Cerebellar cortex (tissue), 1 donor: Measurements from ENCODE around the gene CPAMD8.
"Not testable (repeated sequence)": the region's sequence is repeated elsewhere in the genome, so short reads cannot be mapped to it uniquely, and the experiment has no call there.

Experiments used
- DNase-seq: peaks from one replicate; pipeline ENCODE4 v3.0.0-alpha.2; 2015; ENCODE audit warnings: low spot score

Gene CPAMD8

DNA sequence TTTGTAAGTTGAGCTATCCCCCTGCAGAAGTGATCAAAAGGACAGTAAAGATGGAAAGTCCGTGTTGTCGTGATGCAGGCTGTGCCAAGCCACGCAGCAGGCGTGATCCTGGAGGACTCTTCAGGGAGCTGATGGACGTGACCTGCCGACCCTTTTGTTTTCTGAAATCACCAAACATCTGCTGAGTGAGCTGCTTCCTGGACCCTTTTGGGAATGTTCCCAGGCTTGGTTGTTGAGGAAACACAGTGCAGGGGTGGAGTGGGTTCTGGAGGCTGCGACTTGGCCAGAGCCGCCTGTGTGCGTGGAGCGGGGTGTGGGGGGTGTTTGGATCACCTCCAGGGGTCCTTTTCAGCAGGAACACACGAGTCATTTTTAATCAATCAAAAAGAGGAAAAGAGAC lies 15.4 kb upstream of the CPAMD8 start:
- no peak for DNase-seq

DNA sequence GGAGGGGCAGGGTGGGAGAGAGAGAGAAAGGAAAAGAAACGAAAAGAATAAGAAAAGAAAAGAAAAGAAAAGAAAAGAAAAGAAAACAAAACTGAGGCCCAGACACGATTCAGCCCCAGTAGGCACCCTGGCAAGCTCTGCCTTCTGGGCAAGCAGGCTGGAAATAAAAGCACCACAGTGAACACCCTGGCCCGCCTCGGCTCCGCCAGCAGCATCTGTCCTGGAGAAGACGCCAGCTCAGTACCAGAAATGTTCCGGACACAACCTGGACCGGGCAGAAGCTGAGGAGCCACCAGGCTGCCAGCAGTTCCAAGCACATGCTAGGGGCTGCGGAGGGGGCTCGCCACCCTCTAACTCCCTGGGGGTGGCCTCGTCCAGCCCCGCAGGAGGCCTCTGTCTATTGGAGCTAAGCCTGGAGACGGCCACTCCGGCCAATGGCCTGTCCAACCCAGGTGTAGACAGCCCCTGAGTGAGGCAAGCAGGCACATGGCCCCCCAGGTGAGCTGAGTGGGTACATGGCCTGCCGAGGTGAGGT lies 11.4 kb upstream of the CPAMD8 start:
- DNase-seq, result no peak

- DNase-seq, result no peak
These were observed 10.6 kb upstream of the CPAMD8 start for GRCh38 chr19:17037184-17037583.

- no peak for DNase-seq
These were observed 10.0 kb upstream of the CPAMD8 start for GRCh38 chr19:17036640-17037039.

- DNase-seq, result no peak
These were observed 9.3 kb upstream of the CPAMD8 start for GRCh38 chr19:17035842-17036424.

- no peak for DNase-seq
These were observed 5.1 kb upstream of the CPAMD8 start for GRCh38 chr19:17031741-17032140.

DNA sequence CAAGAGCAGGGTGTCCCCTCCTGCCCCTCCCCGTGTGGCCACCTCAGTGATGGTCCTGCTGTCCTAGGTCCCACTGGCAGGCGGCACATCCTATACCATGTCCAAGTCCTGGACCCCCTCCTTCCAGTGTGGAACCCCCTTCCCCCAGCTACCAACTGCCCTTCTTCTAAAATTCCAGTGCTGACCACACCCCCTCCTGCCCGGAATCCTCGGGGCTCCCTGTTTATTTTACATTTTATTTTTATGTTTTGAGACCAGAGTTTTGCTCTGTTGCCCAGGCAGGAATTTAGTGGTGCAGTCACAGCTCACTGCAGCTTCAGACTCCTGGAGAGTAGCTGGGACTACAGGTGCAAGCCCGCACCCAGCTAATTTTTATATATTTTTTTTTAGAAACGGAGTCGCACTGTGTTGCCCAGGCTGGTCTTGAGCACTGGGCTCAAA lies 945 bp upstream of the CPAMD8 start:
- no peak for DNase-seq

GRCh38 chr19:17025991-17026658 lies 485 bp downstream of the CPAMD8 start:
- DNase-seq, result peak; percentile 25

DNA sequence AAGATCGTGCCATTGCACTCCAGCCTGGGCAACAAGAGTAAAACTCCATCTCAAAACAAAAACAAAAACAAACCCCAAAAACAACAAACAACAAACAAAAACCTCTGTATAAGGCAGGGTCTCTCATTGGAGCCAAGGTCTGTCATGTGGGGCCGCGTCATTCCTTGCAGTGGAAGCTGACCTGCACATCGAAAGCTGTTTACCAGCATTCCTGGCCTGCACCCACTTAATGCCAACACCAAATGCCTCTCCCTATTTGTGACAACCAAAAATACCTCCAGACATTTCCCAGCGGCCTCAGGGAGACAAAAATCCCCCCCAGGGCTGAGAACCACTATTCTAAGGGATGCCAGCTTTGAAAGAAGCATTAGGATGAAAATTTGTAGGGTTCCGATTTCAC lies 1.2 kb downstream of the CPAMD8 start:
- no peak for DNase-seq

- DNase-seq, result not testable (repeated sequence)
These were observed 1.7 kb downstream of the CPAMD8 start for GRCh38 chr19:17024941-17025340.

DNA sequence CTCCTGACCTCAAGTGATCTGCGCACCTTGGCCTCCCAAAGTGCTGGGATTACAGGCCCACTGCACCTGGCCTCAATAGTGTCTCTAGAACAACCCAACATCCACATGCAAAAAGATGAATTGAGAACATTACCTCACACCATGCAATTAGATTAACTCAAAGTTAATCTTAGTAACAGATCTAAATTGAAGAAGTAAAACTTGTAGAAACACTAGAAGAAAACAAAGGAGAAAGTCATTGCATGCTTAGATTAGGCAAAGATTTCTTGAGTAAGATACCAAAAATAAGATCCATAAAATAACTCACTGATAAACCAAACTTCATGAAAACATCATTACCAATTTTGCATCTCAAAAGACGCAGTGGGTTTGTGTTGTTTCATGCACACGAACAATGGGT lies 2.8 kb downstream of the CPAMD8 start:
- DNase-seq, result no peak

GRCh38 chr19:17022738-17023137 lies 3.9 kb downstream of the CPAMD8 start:
- DNase-seq, result no peak

- DNase-seq, result no peak
These were observed 4.6 kb downstream of the CPAMD8 start for GRCh38 chr19:17021793-17022590.

GRCh38 chr19:17021328-17021727 lies 5.3 kb downstream of the CPAMD8 start:
- no peak for DNase-seq

DNA sequence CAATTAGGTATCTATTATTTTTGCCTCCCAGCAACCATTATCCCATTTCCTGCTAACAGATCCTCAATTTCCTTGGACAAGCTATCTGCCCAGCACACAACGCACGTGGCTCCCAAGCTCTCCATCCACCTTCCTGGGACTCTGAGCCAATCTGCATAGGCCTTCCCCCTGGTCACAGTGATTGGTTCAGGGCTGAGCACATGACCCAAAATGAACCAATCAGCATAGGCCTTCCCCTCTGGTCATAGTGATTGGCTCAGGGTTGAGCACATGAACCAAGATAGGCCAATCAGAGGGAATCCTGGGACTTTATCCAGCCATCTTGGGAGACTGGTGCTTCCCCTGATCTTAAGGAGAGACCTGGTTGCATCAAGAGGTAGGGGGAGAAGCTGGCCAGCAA lies 5.8 kb downstream of the CPAMD8 start:
- peak; percentile 22 for DNase-seq

DNA sequence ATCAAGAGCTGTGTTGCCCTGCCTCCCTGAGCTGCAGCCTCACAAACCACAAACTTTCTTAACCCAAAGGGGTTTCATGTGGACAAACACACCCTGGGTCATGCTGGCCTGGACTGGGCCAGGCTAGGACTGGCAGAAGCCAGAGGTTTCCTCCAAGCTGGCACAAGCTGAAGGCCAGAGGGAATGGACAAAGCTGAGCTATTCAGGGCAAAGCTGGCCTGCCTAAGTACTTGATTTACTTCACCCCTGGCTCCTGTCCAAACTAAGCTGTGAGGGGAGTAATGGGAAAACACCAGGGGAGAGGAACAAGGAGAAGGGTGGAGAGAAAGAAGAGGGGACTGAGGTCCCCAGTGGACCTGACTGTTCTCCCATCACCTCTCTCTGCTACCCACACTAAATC lies 6.2 kb downstream of the CPAMD8 start:
- no peak for DNase-seq

- not testable (repeated sequence) for DNase-seq
These were observed 12.3 kb downstream of the CPAMD8 start for GRCh38 chr19:17014212-17014861.

DNA sequence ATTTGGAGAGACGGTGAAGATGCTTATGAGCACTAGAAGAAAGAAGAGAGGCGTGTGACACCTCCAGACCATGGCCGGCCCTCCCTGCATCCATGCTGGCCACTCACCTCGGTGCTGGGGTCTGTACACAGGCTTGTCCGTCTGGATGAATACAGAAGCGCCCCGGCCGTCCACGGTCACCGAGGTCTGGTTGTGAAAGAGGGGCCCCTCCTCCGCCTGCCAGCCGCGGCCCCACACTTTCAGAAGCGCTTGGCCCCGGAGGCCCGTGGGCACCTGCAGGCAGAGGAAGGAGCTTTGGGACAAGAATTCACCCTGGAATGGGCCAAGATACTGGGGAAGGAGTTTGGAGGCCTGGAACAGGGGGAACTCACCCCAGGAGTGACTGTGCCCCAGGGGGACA lies 15.1 kb downstream of the CPAMD8 start:
- DNase-seq, result no peak

DNA sequence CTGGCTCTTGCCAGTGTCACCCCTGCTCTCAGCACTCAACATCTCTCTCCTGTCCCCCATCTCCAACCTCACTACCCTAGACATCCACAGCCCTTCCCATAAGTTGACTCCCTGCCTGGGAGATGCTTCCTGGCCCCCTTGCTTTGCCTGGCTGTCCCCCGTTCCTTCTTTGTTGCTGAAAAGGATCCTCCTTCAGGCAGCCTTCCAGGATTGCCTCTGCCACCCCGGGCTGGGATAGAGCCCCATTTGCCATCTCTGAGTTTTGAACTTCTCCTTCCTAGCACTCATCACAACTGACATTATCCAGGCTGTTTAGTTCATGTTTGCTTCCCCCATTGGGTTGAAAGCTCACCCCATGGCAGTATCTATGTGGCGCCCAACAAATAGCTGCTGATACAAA lies 20.0 kb downstream of the CPAMD8 start:
- DNase-seq, result no peak

DNA sequence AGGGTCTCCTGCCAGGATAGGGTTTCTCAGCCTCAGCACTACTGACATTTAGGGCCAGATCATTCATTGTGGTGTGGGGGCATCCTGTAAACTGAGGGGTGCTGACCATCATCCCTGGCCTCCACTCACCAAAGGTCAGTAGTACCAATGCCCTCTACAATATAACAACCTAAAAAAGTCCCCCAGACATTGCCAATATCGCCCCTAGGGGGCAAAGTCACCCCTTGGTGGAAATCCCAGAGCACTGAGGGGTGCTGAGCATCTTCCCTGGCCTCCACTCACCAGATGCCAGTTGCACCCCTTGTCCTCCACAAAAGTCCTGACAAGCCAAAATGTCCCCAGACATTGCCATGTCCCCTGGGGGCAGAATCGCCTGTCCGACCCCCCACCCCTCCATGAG lies 21.6 kb downstream of the CPAMD8 start:
- DNase-seq, result no peak

GRCh38 chr19:17004386-17004785 lies 22.2 kb downstream of the CPAMD8 start:
- no peak for DNase-seq

DNA sequence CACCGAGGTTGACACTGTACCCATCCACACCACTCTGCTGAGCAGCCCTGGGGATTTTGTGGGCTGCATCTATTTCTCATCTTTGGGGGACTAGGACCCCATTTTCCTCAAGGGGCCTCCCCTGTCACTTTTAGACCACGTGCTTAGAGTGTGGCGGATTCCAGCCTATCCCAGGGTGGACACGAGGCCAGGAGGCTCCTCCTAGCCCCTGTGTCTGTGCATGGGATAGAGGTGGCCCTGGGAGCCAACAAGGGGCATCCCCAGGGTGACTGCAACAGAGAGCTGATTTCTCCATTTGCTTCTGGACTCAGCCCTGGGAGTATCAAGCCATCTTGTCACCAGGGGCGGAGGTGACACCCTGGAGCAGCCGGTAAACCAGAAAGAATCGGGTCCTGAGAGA lies 24.2 kb downstream of the CPAMD8 start:
- DNase-seq, result no peak
